HG03571 (cell line): ENCODE results near the gene NAT14.

Experiments used
- ATAC-seq: cut with Tn5 transposase; IDR thresholded peaks from one replicate; pipeline ENCODE4 v1.9.1; 2021; ENCODE audit not compliant: unreplicated experiment

NAT14 gene

GRCh38 chr19:55453511-55454260 is 31.3 kb upstream of the NAT14 start:
- no peak for ATAC-seq

- no peak for ATAC-seq
These were observed 30.2 kb upstream of the NAT14 start for GRCh38 chr19:55454787-55455243.

- ATAC-seq, result no peak
These were observed 29.3 kb upstream of the NAT14 start for GRCh38 chr19:55455576-55456235.

- ATAC-seq, result no peak
These were observed 28.6 kb upstream of the NAT14 start for GRCh38 chr19:55456347-55456746.

- ATAC-seq, result no peak
These were observed 27.1 kb upstream of the NAT14 start for GRCh38 chr19:55457683-55458457.

GRCh38 chr19:55459551-55459949 is 25.4 kb upstream of the NAT14 start:
- ATAC-seq, result no peak

GRCh38 chr19:55459950-55460657 is 24.9 kb upstream of the NAT14 start:
- no peak for ATAC-seq

- ATAC-seq, result no peak
These were observed 24.2 kb upstream of the NAT14 start for GRCh38 chr19:55460670-55461258.

- peak; percentile 92 for ATAC-seq
These were observed 23.6 kb upstream of the NAT14 start, which contains the start of gene ISOC2 for GRCh38 chr19:55461259-55461973. TSS of gene ISOC2 (minus strand) at chr19:55461642. CDS start at chr19:55456486, 5,156 bp downstream.

GRCh38 chr19:55461974-55462626 is 22.9 kb upstream of the NAT14 start:
- ATAC-seq, result no peak

- ATAC-seq, result no peak
These were observed 22.3 kb upstream of the NAT14 start for GRCh38 chr19:55462722-55463121.

- no peak for ATAC-seq
These were observed 21.4 kb upstream of the NAT14 start for GRCh38 chr19:55463583-55464031.

- no peak for ATAC-seq
These were observed 20.8 kb upstream of the NAT14 start for GRCh38 chr19:55464039-55464661.

GRCh38 chr19:55464662-55465054 is 20.3 kb upstream of the NAT14 start, which contains the start of gene C19orf85:
TSS of gene C19orf85 (minus strand) at chr19:55464751. CDS start at chr19:55464554, 197 bp downstream.
- no peak for ATAC-seq

- ATAC-seq, result no peak
These were observed 19.3 kb upstream of the NAT14 start for GRCh38 chr19:55465460-55466240.

- ATAC-seq, result no peak
These were observed 18.8 kb upstream of the NAT14 start for GRCh38 chr19:55466241-55466614.

- ATAC-seq, result peak; percentile 61
These were observed 17.5 kb upstream of the NAT14 start for GRCh38 chr19:55467236-55468053.
